Stimulated activated CD8-positive, alpha-beta memory T cell treated with anti-CD3 and anti-CD28 coated beads, Interleukin-2, amount 100 ng/mL, for 1 hour (primary cell): ENCODE results near the gene SOS1.
"Not testable (repeated sequence)": the region's sequence is repeated elsewhere in the genome, so short reads cannot be mapped to it uniquely, and the experiment has no call there.

Source experiments
- DNase-seq, 2 donors: peaks; one replicate each; pipeline ENCODE4 v3.0.0-alpha.2; 2020; ENCODE audit warnings: low read depth in 2 of 2

Gene SOS1

GRCh38 chr2:39120771-39121522 lies at the start of gene SOS1:
SOS1 (minus strand) TSS chr2:39121051; CDS start chr2:39120422, 629 bp downstream.
- peak; percentile 74 to 85 for DNase-seq

DNA sequence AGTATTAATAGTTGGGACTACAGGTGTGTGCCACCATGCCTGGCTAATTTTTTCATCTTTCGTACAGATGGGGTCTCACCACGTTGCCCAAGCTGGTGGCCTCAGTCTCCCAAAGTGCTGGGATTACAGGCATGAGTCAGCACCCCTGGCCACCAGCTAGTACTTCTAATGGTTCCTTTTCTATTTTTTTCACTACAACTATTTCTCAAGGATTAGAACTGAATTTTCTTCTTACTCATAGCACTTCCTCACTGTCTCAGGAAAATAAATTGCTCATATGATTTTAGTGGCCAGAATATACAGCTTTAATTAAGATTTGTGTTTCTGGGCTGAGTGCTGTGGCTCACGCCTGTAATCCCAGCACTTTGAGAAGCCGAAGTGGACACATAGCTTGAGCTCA lies 43.2 kb upstream of the SOS1 start:
- no peak for DNase-seq

- DNase-seq, result no peak
These were observed 40.1 kb upstream of the SOS1 start for GRCh38 chr2:39160982-39161381.

DNA sequence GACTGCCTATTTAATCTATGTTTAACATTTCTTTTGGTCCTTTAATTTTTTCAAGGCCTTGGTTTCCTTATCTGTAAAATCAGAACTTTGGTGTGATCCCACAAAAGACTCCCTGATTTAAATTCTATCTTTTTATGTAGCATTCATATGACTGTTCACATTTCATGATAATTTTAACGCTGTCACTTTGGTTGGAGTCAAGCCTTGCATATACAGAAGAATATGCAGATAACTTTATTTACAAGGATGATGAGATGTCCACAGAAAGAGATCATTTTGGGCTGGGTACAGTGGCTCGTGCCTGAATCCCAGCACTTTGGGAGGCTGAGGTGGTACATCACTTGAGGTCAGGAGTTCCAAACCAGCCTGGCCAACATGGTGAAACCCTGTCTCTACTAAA lies 38.4 kb upstream of the SOS1 start:
- DNase-seq, result no peak

GRCh38 chr2:39158351-39158750 lies 37.5 kb upstream of the SOS1 start:
- DNase-seq, result no peak

- DNase-seq, result no peak
These were observed 36.0 kb upstream of the SOS1 start for GRCh38 chr2:39156846-39157245.

GRCh38 chr2:39156107-39156506 lies 35.3 kb upstream of the SOS1 start:
- DNase-seq, result no peak

GRCh38 chr2:39155573-39155972 lies 34.7 kb upstream of the SOS1 start:
- not testable (repeated sequence) for DNase-seq

DNA sequence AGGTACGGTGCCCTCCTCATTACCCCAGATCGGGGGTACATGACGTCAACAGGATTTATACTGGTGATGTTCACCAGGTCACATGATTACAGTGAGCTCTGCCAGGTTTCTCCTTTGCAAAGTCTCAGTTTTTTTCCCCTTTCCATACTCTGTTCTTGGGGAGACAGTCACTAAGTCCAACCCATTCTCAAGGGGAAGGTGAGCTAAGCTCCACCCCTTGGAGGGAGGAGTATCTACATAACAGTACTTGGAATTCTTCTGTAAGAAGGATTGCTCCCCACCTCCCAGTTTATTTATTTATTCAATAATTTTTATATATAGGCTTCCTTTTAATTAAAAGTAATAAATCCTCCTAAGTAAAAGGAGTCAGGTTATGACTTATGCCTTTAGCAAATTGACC lies 34.1 kb upstream of the SOS1 start:
- no peak for DNase-seq

DNA sequence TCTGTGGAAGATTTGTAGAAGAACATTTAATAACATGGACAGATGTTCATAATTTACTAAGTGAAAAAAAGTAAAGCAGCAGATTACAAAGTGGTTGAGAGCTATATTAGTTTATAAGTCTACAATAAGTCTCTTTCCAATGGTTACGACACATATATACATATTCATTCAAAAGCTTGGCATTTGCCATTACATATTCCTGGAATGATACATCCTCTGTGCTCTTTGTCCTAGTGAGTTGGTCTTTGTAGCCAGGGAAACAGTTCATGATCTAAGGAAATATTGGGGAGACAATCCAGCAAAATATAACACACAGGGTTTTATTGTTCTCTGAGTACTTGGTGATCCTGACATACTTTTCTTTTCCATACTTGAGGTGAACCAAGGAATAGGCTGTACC lies 32.5 kb upstream of the SOS1 start:
- no peak for DNase-seq

DNA sequence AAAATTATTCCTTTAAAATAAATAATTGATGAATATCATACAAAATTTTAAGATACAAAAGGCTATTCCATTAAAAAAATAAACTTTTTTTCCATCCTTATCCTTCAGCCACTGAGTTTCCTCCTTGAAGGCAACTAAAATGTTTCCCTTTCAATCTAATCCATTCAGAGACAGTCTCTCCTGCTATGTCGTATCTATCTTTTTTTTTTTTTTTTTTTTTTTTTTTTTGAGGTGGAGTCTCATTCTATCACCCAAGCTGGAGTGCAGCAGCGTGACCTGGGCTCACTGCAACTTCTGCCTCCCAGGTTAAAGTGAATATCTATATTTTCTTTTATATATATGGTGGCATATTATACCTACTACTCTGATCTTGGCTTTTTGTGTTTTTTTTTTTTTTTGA lies 31.7 kb upstream of the SOS1 start:
- no peak for DNase-seq

- DNase-seq, result no peak
These were observed 30.1 kb upstream of the SOS1 start for GRCh38 chr2:39150890-39151497.

GRCh38 chr2:39150102-39150562 lies 29.3 kb upstream of the SOS1 start:
- DNase-seq, result no peak

DNA sequence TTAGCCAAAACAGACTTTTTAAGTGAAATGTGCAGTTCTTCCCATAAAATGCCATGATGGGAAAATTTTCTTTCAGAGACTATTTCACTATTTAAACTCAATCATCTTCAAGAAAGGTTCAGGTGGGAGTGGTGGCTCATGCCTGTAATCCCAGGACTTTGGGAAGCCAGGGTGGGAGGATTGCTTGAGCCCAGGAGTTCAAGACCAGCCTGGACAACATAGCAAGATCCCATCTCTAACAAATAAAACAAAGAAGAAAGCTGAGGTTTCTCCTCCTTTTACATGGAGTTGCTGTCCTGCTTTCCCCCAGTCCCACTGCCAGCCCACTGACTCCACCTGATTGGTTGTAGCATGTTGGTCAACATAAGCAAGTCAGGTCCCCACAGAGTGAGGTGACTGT lies 25.8 kb upstream of the SOS1 start:
- no peak for DNase-seq

GRCh38 chr2:39145906-39146421 lies 25.1 kb upstream of the SOS1 start:
- DNase-seq, result no peak

GRCh38 chr2:39144416-39144815 lies 23.6 kb upstream of the SOS1 start:
- no peak for DNase-seq

DNA sequence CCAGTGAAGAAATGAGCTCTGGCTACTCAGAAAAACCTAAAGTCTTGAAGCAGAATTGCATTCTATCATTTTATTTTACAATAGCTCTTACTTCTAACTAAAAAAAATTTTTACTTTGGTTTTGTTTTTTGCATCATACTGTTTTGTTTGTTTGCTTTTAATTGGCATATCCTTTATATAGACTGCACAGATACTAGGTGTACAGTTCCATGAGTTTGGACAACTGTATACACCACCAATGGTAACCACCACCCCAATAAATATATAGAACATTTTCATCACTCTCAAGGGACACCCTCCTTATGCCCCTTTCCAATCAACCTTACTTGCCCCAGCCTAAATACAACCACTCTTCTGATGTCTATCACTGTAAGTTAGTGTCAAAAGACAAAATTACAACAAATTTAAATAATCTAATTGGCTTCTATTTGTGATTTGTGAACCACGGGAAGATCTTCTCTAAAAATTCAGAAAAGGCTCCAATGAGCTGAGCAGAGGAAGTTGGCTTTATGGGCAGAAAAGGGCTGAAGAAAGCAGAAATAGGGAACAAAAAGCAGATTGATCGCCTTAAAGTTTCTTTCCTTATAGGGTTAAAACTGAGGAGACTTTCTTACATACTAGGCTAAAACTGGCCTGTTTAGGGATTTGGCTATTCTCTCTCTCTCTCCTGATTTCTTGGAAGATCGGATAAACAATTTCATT lies 22.2 kb upstream of the SOS1 start:
- no peak for DNase-seq

DNA sequence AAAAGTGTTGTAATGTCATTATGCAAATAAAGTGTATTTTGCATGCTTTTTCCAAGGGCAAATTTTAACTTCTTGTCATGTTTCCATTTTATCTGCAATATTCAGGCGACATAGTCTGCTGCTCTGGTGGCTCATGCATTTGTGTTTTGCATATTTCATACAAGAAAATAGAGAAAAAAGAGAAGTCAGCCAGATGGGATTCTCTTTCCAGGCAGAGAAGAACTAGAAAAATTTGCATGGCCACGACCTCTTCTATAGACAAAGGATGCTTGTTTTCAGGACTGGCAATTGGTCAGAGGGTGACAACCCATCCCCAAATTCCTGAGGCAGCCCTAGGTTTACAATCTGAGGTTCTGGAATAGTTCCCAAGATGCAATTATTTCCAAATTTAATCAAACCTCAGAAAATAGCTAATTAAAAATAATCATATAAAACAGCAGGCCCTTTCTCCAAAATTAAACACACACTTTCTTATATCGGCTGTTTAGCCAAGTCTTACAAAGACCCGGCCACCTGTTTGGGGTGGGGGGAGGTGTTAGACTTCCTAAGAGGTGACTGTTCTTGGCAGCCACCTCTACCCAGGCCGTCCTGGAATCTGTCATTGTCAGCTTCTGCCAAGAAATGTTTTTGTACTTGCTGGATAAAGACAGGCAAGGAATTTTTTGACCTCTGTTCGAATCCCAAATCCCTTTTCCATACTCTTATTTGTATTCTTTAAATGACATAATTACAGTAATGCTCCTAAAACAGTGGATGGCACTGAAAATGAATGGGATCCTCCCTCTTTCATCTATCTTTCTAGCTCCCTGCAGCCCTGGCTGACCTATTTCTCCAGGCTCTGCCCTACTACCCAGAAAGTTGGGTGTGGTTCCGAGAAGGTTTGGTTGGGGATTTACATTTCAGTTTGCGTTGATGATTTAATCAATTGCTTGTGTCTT lies 20.8 kb upstream of the SOS1 start:
- no peak for DNase-seq

GRCh38 chr2:39140948-39141333 lies 20.1 kb upstream of the SOS1 start:
- DNase-seq, result not testable (repeated sequence)

GRCh38 chr2:39140322-39140847 lies 19.5 kb upstream of the SOS1 start:
- DNase-seq, result no peak

DNA sequence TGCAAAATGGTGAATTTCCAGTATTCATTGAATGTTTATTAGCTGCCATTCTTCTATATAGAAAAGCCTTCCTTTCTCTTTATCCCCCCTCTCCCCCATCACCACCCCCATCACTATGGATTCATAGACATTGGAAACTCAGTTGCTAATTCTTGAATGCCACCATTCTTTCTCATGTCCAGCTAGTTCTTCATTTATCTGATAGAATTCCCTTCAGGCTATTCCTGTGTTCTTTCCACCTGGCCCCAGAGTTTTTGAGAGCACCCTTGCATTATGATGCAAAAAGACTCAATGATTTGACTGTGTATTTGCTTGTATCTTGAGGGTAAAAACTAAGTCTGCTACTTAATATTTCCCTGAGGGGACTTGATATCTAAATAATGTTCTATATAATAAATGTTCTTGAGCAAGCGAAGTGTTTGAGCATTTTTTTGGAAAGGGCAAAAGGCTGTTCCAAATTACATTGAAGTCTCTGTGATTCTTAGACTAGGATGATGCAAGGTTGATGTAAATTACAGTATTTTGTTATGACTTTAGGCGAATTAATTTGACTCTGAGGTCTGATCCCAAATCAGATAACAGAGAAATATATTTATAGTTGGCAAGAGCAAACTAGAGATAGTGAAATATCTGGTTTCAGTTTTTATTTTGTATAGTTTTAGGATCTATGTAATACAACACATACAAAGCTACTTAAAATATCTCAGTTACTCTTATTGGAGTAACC lies 18.8 kb upstream of the SOS1 start:
- no peak for DNase-seq
